Endometrium (tissue), 2 donors: ENCODE measurements around the gene YWHAH.
"Not testable (repeated sequence)": the region's sequence is repeated elsewhere in the genome, so short reads cannot be mapped to it uniquely, and the experiment has no call there.

Experiments
- FAIRE-seq: peaks from 2 replicates; lab custom pipeline; 2012; peaks lifted over from hg19 to GRCh38; lab: Jason Lieb, UNC
- donor health status: control.
- donor health status: control.

The YWHAH gene

GRCh38 chr22:31981976-31982375 is 37.6 kb downstream of the YWHAH start:
- FAIRE-seq = not testable (repeated sequence)

- FAIRE-seq = no peak
Observed at GRCh38 chr22:31983911-31984656, 39.7 kb downstream of the YWHAH start.

GRCh38 chr22:31987218-31987617 is 42.9 kb downstream of the YWHAH start:
- no peak for FAIRE-seq

GRCh38 chr22:31991102-31991839 is 46.9 kb downstream of the YWHAH start:
- no peak for FAIRE-seq

- FAIRE-seq = no peak
Observed at GRCh38 chr22:31995046-31995445, 50.7 kb downstream of the YWHAH start.

- FAIRE-seq = no peak
Observed at GRCh38 chr22:31995807-31996206, 51.5 kb downstream of the YWHAH start.

- no peak for FAIRE-seq
Observed at GRCh38 chr22:31998784-31999385, 54.5 kb downstream of the YWHAH start.

GRCh38 chr22:32000181-32000580 is 55.8 kb downstream of the YWHAH start:
- FAIRE-seq = no peak

- no peak for FAIRE-seq
Observed at GRCh38 chr22:32005453-32005852, 61.1 kb downstream of the YWHAH start.
